Hematopoietic multipotent progenitor cell treated with erythropoietin and hydrocortisone succinate and interleukin-3 and kit ligand, for 15 days (in vitro differentiated cells): ENCODE measurements around the gene TUBB8B.
"Not testable (repeated sequence)": the region's sequence is repeated elsewhere in the genome, so short reads cannot be mapped to it uniquely, and the experiment has no call there.

Experiments
- DNase-seq: peaks from one replicate; pipeline ENCODE4 v3.0.0-alpha.2; 2015; ENCODE audit warnings: low spot score

TUBB8B gene

GRCh38 chr18:49176-49665, at the start of gene TUBB8B:
Gene TUBB8B, minus strand, starts transcription at chr18:49615. Its CDS starts 58 bp downstream, at chr18:49557.
- not testable (repeated sequence) for DNase-seq

- not testable (repeated sequence) for DNase-seq
Measured at GRCh38 chr18:97252-97914, 48.0 kb upstream of the TUBB8B start.

- not testable (repeated sequence) for DNase-seq
Measured at GRCh38 chr18:96767-97131, 47.3 kb upstream of the TUBB8B start.

GRCh38 chr18:96101-96766, 46.8 kb upstream of the TUBB8B start:
- not testable (repeated sequence) for DNase-seq

- DNase-seq, result not testable (repeated sequence)
Measured at GRCh38 chr18:95580-95979, 46.2 kb upstream of the TUBB8B start.

GRCh38 chr18:93897-94408, 44.5 kb upstream of the TUBB8B start:
- DNase-seq, result not testable (repeated sequence)

- DNase-seq, result not testable (repeated sequence)
Measured at GRCh38 chr18:91561-91960, 42.1 kb upstream of the TUBB8B start.

- not testable (repeated sequence) for DNase-seq
Measured at GRCh38 chr18:90396-91193, 41.2 kb upstream of the TUBB8B start.

- not testable (repeated sequence) for DNase-seq
Measured at GRCh38 chr18:89124-89523, 39.7 kb upstream of the TUBB8B start.

GRCh38 chr18:84801-85200, 35.4 kb upstream of the TUBB8B start:
- DNase-seq, result not testable (repeated sequence)

- DNase-seq, result not testable (repeated sequence)
Measured at GRCh38 chr18:82626-83209, 33.3 kb upstream of the TUBB8B start.

GRCh38 chr18:80881-81280, 31.5 kb upstream of the TUBB8B start:
- DNase-seq, result not testable (repeated sequence)

- DNase-seq, result not testable (repeated sequence)
Measured at GRCh38 chr18:80202-80601, 30.8 kb upstream of the TUBB8B start.

GRCh38 chr18:75525-76160, 26.2 kb upstream of the TUBB8B start:
- DNase-seq, result not testable (repeated sequence)

GRCh38 chr18:73181-73777, 23.9 kb upstream of the TUBB8B start:
- not testable (repeated sequence) for DNase-seq

GRCh38 chr18:67701-68100, 18.3 kb upstream of the TUBB8B start:
- DNase-seq, result not testable (repeated sequence)

GRCh38 chr18:64279-64678, 14.9 kb upstream of the TUBB8B start:
- not testable (repeated sequence) for DNase-seq

- not testable (repeated sequence) for DNase-seq
Measured at GRCh38 chr18:63656-64055, 14.2 kb upstream of the TUBB8B start.

GRCh38 chr18:54388-54787, 5.0 kb upstream of the TUBB8B start:
- DNase-seq, result not testable (repeated sequence)

- not testable (repeated sequence) for DNase-seq
Measured at GRCh38 chr18:48696-49095, 719 bp downstream of the TUBB8B start.

- not testable (repeated sequence) for DNase-seq
Measured at GRCh38 chr18:13177-13576, 36.2 kb downstream of the TUBB8B start.
